ENCODE measurements around the gene RTN4.
A peak's percentile ranks its signal among the peaks of the same experiment; 100 is the strongest.

Gene RTN4

GRCh38 chr2:54968561-54969218 is 81.6 kb downstream of the RTN4 start:
- DNase-seq: no peak

DNA sequence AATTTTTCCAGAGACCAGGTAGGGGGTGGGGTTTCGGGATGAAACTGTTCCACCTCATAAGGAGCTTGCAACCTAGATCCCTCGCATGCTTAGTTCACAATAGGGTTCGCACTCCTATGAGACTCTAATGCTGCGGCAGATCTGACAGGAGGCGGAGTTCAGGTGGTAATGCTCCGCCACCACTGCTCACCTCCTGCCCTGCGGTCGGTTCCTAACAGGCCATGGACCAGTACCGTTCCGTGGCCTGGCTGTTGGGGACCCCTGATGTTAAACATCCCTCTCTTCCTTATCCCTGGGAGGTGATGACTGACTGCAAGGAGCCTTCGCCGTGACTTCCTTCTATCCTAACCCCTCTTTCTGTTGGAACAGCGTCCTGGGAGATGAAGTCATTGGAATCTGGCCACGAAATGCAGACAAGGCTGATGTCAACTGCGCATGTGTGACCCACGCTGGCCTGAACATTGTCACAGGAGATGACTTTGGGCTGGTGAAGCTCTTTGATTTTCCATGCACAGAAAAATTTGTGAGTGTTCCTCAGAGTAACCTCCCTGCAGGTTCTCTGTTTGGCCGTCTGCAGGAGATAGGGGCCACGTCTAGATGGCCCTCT is 82.4 kb downstream of the RTN4 start:
- peak in 1 of 51 donors; percentile 33 for DNase-seq

DNA sequence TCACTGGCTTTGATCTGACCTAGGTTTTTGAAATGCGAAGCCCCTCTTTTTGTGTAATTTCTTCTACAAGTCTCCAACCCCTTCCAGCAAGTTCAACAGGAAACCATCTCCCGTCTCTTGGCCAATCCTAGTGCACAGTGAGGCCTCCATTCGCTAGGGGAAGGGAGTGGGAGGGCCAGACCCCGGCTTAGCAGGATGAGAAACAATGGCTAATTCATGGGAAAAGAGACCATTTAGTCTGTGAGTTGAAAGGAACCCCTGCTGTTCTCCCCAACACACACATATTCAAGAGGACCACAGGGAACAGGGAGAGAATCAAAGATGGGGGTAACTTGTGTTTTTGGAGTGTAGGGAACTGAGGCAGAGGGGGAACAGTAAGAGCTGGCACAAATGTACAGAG is 83.0 kb downstream of the RTN4 start:
- peak in 3 of 51 donors; percentile 13 to 47 (median 26) for DNase-seq

GRCh38 chr2:54966837-54967236 is 83.4 kb downstream of the RTN4 start:
- no peak for DNase-seq

DNA sequence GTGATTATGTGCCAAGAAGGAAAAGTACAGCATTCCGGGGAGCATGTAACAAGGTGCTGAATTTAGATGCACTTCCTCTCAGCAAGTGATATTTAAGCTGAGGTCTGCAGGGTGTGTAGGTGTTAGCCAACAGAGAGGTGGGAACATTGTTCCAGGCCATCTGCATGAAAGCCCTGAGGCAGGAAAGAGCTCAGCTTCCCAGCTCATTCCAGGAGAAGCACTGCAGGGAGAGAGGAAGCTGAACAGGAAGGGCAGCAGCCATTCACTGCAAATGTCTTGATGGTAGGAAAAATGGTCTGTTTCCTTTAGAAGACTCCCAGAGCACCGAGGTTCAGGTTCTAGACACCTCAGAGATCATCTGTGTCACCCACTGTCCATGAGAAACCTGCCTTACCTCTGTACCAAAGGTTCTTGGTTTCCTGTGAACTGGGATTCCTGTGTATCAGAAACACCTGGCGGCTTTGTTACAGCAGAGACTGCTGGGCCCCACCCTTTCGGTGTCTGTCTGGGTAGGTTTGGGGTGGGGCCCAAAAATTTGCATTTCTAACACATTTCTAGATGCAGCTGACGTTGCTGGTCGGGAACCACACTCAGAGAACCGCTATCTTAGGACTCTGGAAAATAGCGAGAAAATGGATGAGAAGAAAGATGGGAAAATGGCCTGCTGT is 84.0 kb downstream of the RTN4 start:
- no peak for DNase-seq

DNA sequence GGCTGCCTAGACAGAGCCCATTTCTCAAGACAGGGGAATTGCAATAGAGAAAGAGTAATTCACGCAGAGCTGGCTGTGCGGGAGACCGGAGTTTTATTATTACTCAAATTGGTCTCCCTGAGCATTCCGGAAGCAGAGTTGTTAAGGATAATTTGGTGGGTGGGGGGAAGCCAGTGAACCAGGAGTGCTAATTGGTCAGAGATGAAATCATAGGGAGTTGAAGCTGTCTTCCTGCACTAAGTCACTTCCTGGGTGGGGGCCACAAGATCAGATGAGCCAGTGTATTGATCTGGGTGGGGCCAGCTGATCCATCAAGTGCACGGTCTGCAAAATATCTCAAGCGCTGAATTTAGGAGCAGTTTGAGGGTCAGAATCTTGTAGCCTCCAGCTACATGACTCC is 84.8 kb downstream of the RTN4 start:
- no peak for DNase-seq

- no peak for DNase-seq
These were observed 85.4 kb downstream of the RTN4 start for GRCh38 chr2:54964816-54965215.

DNA sequence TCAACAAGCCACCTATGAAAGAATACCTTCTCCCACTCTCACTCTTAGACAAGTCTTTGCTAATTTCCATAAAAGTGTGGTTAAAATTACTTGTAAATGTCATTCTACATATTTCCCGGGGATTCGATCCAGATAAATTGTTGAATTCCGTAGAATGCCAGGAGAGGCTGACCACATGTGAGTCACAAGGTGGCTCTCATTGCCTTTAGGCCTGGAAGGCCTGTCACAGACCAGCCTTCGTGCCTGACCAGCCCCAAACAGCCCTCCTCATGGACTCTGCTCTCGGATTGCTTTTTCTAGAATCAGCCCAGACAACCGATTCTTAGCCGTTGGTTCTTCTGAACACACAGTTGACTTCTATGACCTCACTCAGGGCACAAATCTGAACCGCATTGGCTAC is 86.0 kb downstream of the RTN4 start:
- no peak for DNase-seq

DNA sequence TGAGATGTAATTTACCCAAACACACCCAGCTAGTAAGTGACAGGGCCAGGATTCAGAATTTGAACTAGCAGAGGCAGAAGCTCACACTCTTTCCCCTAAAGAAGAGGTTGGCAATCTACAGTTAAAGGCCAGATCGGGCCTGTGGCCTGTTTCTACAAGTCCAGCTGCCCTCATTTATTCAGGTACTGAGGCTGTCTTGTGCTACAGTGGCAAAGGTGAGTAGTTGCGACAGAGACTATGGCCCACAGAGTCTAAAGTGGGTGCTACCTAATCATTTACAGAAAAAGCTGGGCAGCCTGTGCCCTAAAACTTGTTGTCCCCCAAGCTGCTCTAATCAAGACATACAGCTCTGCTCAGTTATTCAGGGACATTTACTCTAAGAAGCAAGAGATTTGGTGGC is 86.8 kb downstream of the RTN4 start:
- DNase-seq: no peak

DNA sequence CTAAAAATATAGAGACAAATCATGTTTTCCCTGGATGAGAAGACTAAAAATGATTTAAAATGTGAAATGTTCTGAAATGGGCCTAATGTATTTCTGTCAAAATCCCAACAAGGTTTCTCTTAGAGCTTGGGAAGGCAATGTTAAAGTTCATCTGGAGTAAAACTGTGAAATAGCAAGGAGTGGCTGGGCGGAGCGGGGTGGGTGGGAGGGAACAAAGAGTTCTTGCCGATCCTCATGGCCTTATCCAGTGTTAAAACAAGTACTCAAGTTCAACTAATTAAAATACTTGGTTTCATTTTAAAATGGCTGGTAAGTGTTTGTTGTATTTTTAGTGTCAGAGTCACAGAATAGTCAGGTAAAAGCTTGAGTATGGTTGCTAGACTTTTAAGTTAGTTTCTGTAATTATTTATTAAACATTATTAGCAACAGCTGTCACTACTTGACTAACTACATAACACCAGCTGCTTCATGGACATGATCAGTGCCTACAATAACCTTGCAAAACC is 87.3 kb downstream of the RTN4 start:
- DNase-seq: no peak

- no peak for DNase-seq
These were observed 87.7 kb downstream of the RTN4 start for GRCh38 chr2:54962511-54962910.

GRCh38 chr2:54960164-54960563 is 90.1 kb downstream of the RTN4 start:
- DNase-seq: no peak

DNA sequence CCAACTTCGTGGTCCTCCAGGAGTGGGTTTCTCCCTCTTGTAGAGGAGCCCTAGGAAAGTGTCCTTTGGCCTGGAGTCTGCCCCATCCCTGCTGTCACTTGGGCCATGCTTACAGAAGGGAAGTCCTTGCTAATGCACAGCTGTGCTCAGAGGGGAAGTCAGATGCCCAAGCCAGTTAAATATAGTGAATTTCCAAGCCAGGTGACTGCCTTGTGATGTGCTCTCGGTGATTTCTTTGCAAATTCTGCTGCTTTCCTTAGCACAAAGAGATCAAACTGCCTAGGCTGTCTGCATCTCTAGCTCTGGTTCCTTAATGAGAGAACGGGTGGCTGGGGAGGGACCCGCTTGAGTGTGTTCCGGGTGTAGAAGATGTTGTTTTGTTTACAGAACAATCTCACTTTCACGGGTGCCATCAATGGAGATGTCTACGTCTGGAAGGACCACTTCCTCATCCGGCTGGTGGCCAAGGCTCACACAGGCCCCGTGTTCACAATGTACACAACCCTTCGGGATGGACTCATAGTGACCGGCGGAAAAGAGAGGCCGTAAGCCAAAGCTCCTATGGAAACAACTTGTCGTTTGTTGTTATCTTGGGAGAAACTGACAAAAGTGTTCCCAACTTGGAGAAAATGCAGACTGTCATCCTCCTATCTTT is 91.4 kb downstream of the RTN4 start:
- DNase-seq: peak in 1 of 51 donors; percentile 14

DNA sequence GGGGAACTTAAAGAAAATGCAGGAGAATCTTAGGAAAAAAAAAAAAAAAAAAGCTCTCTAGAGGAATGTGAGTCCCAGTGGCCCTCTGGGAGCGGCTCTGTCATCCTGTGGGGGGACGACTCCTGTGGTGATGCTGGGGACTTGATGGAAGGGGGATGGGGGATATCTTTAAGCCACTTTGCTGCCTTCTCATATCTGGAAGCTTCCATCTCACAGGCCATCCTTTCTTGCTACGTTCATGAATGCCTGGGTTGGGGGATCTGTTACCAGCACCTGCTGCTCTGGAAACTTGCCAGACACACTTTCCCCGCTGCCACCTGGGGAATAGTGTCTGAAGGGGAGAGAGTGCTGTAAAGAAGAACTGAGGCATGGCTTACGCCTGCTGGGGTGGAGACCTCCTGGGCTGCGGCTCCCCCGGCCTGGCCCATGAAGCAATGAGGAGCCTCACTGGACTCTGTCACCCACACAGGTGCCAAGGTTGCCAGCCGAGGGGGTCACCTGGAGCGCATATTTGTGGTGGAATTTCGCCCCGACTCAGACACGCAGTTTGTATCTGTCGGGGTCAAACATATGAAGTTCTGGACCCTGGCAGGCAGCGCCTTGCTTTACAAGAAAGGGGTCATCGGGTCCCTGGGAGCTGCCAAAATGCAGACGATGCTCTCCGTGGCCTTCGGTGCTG is 92.8 kb downstream of the RTN4 start:
- no peak for DNase-seq

- no peak for DNase-seq
These were observed 94.1 kb downstream of the RTN4 start for GRCh38 chr2:54956111-54956627.

GRCh38 chr2:54955358-54956110 is 94.7 kb downstream of the RTN4 start:
- no peak for DNase-seq

DNA sequence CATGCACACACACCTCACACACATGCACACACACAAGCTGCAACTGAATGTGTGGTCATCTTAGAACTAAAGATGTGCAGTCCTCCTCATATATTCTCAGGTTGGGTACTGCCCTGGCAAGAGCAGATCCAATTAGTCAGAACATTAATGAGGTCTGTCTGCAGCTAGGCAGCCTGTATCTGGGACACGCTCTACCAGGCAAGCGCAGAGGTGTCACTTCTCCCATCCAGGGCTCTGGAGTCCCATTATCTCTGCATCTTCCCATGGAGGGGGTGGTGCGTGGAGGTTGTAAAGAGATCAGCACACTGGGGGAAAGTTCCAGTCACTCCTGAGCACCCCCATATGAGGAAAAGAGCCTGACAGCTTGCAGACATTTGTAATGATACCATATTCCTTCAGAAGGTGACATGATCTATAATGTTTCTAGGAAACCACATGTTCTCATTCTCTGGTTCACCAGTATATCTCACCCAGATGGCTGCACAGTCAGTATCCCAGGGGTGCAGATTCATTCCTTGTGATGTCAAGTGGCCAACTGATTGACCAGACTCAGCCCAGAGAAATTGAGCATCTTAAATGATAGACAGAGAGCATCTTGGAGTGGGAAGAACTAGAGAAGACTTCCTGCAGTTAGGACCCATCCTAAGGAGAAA is 95.4 kb downstream of the RTN4 start:
- peak in 1 of 51 donors; percentile 36 for DNase-seq

GRCh38 chr2:54954158-54954557 is 96.1 kb downstream of the RTN4 start:
- no peak for DNase-seq

- DNase-seq: no peak
These were observed 97.2 kb downstream of the RTN4 start for GRCh38 chr2:54952978-54953456.

- DNase-seq: no peak
These were observed 97.8 kb downstream of the RTN4 start for GRCh38 chr2:54952425-54952824.

Measured in hypothalamus (tissue), 51 donors.